GM12878 (cell line): Measurements from ENCODE around the gene ELK4. TPM values are rescaled to one million over a fixed set of nuclear protein-coding genes. Genes with fewer than 3 reads are reported as not detected.

Source experiments
- ATAC-seq: fragments of 200-7000 bp; cut with Tn5 transposase; 3 replicates; pipeline ENCODE4 v1.9.1; 2020; ENCODE audit warnings: mild to moderate bottlenecking, moderate library complexity
- BruUV-seq: library from RNA; stranded (reverse); fragments of 400-500 nt; replicated peaks from 2 replicates; lab custom pipeline; 2021; lab: Mats Ljungman, UMichigan
- CTCF ChIA-PET: fragments of 300-600 bp; sonication (Branson Sonifier 250); formaldehyde crosslinking; extraction: SDS; loops from one replicate; lab custom pipeline; 2021; ENCODE audit warnings: inconsistent platforms; lab: Yijun Ruan, JAX
- POLR2A ChIA-PET: fragments of 350-600 bp; formaldehyde crosslinking; extraction: SDS; loops from one replicate; lab custom pipeline; 2021; ENCODE audit warnings: inconsistent platforms; lab: Charles Lee
- RAD21 ChIA-PET: fragments of 300-600 bp; sonication (Branson Sonifier 250); formaldehyde crosslinking; loops from one replicate; lab custom pipeline; 2023; ENCODE audit warnings: antibody characterized with exemption; ENCODE audit not compliant: unreplicated experiment; lab: Charles Lee
- SMC1A ChIA-PET: fragments of 300-600 bp; sonication (Branson Sonifier 250); formaldehyde crosslinking; loops from one replicate; lab custom pipeline; 2023; ENCODE audit not compliant: unreplicated experiment, uncharacterized antibody; lab: Charles Lee
- DNase-seq: peaks from one replicate; pipeline ENCODE4 v3.0.0-alpha.2; 2011; ENCODE audit warnings: low read depth, low spot score
- FAIRE-seq: peaks from 3 replicates; lab custom pipeline; 2011; peaks lifted over from hg19 to GRCh38; lab: Jason Lieb, UNC
- H2AFZ ChIP-seq: 2 replicates; pipeline ENCODE4 v1.6.0; 2011; ENCODE audit warnings: low read depth, low read length, control low read depth; ENCODE audit not compliant: control insufficient read depth
- H3K27ac ChIP-seq: 2 replicates; pipeline ENCODE4 v1.5.1; 2011; ENCODE audit warnings: control low read depth; ENCODE audit not compliant: control insufficient read depth, insufficient read depth
- H3K27me3 ChIP-seq, 2 experiments: replicated peaks in 1 of 2; 2 replicates each; pipeline versions ENCODE4 v1.6.0 to v1.6.1; 2011; ENCODE audit warnings: low read length in 1 of 2; ENCODE audit not compliant: control insufficient read depth in 2 of 2, insufficient read depth in 2 of 2
- H3K36me3 ChIP-seq, 2 experiments: 2 replicates each; pipeline ENCODE4 v1.5.1; 2011; ENCODE audit warnings: low read length in 1 of 2; ENCODE audit not compliant: control insufficient read depth in 2 of 2, insufficient read depth in 2 of 2
- H3K4me1 ChIP-seq: 2 replicates; pipeline ENCODE4 v1.6.1; 2011; ENCODE audit warnings: mild to moderate bottlenecking, low read length, moderate library complexity, mixed read lengths; ENCODE audit not compliant: control insufficient read depth, insufficient read depth
- H3K4me2 ChIP-seq: 2 replicates; pipeline ENCODE4 v1.6.0; 2011; ENCODE audit warnings: control low read depth; ENCODE audit not compliant: control insufficient read depth, insufficient read depth
- H3K4me3 ChIP-seq: fragments of 200-600 bp; sonication (generic); 2 replicates; pipeline ENCODE4 v1.5.1; 2016
- H3K79me2 ChIP-seq: 2 replicates; pipeline ENCODE4 v1.6.0; 2011; ENCODE audit warnings: low read length; ENCODE audit not compliant: control insufficient read depth, insufficient read depth
- H3K9ac ChIP-seq: 2 replicates; pipeline ENCODE4 v1.8.0; 2011; ENCODE audit warnings: low read length, control low read depth, mixed read lengths; ENCODE audit not compliant: control insufficient read depth, insufficient read depth
- H3K9me3 ChIP-seq: replicated peaks from 3 replicates; pipeline ENCODE4 v1.5.1; 2011; ENCODE audit warnings: mild to moderate bottlenecking, low read length; ENCODE audit not compliant: control insufficient read depth, insufficient read depth
- H4K20me1 ChIP-seq: 2 replicates; pipeline ENCODE4 v1.6.0; 2011; ENCODE audit not compliant: control insufficient read depth, insufficient read depth
- CBX5 ChIP-seq: sonication (generic); IDR thresholded peaks from 2 replicates; pipeline ENCODE4 v1.6.1; 2016; ENCODE audit warnings: low read depth, moderate library complexity, mild to moderate bottlenecking, inconsistent platforms
- CHD1 ChIP-seq: IDR thresholded peaks from 2 replicates; pipeline ENCODE4 v1.6.1; 2012; ENCODE audit warnings: low read depth, low read length, improper control_type of control experiment
- ELK1 ChIP-seq: IDR thresholded peaks from 2 replicates; pipeline ENCODE4 v1.6.1; 2012; ENCODE audit warnings: low read depth, low read length, improper control_type of control experiment
- FOXM1 ChIP-seq: IDR thresholded peaks from 2 replicates; pipeline ENCODE4 v1.6.1; 2012; ENCODE audit warnings: low read depth, mild to moderate bottlenecking, inconsistent platforms, low read length, moderate library complexity
- HDAC2 ChIP-seq: fragments of 200-600 bp; sonication (generic); IDR thresholded peaks from 2 replicates; pipeline ENCODE4 v1.6.1; 2017
- NFXL1 ChIP-seq: fragments of 450-650 bp; IDR thresholded peaks from 2 replicates; pipeline ENCODE4 v1.6.1; 2017; ENCODE audit warnings: antibody characterized with exemption, mild to moderate bottlenecking, borderline replicate concordance
- NR2C1 ChIP-seq: fragments of 450-650 bp; IDR thresholded peaks from 2 replicates; pipeline ENCODE4 v1.6.1; 2017; ENCODE audit warnings: antibody characterized with exemption, mild to moderate bottlenecking, moderate library complexity
- SMC3 ChIP-seq: IDR thresholded peaks from 2 replicates; pipeline ENCODE4 v1.6.1; 2011; ENCODE audit warnings: low read length, improper control_type of control experiment, borderline replicate concordance
- SPI1 ChIP-seq: IDR thresholded peaks from 2 replicates; pipeline ENCODE4 v1.6.1; 2011; ENCODE audit warnings: low read depth, mild to moderate bottlenecking, low read length, moderate library complexity, borderline replicate concordance; ENCODE audit not compliant: insufficient read depth
- STAT3 ChIP-seq: IDR thresholded peaks from 2 replicates; pipeline ENCODE4 v1.6.1; 2011; ENCODE audit warnings: low read depth, low read length, improper control_type of control experiment
- WGBS: methylation state at CpG from one replicate; pipeline ENCODE4 v1.1.6; 2016; ENCODE audit warnings: low lambda C conversion rate; ENCODE audit not compliant: insufficient replicate concordance, insufficient coverage; ENCODE audit errors: missing lambda C conversion rate; 5-methylcytosine and 5-hydroxymethylcytosine counted together
- in situ Hi-C: fragments of 300-500 bp; cut with MboI; formaldehyde crosslinking; loops from 9 replicates; pipeline ENCODE4 v1.14.3; 2018; ENCODE audit warnings: mixed read lengths
- intact Hi-C: fragments of 100-400 bp; cut with micrococcal nuclease; formaldehyde crosslinking; loops from one replicate; pipeline ENCODE4 v1.14.2; 2022; ENCODE audit not compliant: unreplicated experiment
- polyA plus RNA-seq, 11 experiments: library from polyadenylated mRNA; depleted of rRNA in 4 of 11; unstranded in 6 of 11; stranded (reverse) in 5 of 11; fragments of >200 nt; fragmentation: Nextera tagmentation in 4 of 11; fragmentation: Illumina TruSeq in 1 of 11; extraction: Ambion mirVana in 4 of 11; extraction: Trizol in 1 of 11; gene quantifications; 1 replicate in 1 of 11; 2 replicates in 10 of 11; pipeline versions ENCODE4 v1.2.1 to v1.2.3, GENCODE V29; 2011 to 2016; ENCODE audit warnings: inconsistent platforms in 2 of 11, missing spikeins in 2 of 11, low read depth in 1 of 11
- total RNA-seq, 4 experiments: library from RNA; depleted of rRNA in 3 of 4; stranded (reverse); fragments of >200 nt in 3 of 4; fragmentation: Illumina TruSeq in 1 of 4; extraction: Trizol in 1 of 4; gene quantifications; 2 replicates each; pipeline versions ENCODE4 v1.2.1 to v1.2.3, GENCODE V29; 2013 to 2021
- TF ChIP-seq, protein P1 (sequence below): IDR thresholded peaks from 2 replicates; pipeline ENCODE4 v1.6.1; 2011; ENCODE audit warnings: mild to moderate bottlenecking, low read depth, low read length, moderate library complexity; ENCODE audit not compliant: insufficient replicate concordance
- TF ChIP-seq, protein P2 (sequence below): IDR thresholded peaks from 2 replicates; pipeline ENCODE4 v1.6.1; 2012; ENCODE audit warnings: low read length, inconsistent platforms

The ELK4 gene
- total and polyA plus RNA-seq, 10 of the 15 experiments (the other 5 are each of a cell fraction or from before 2014, with no cell fraction given) = 5.2 to 71.5 (median 18.5) TPM

DNA sequence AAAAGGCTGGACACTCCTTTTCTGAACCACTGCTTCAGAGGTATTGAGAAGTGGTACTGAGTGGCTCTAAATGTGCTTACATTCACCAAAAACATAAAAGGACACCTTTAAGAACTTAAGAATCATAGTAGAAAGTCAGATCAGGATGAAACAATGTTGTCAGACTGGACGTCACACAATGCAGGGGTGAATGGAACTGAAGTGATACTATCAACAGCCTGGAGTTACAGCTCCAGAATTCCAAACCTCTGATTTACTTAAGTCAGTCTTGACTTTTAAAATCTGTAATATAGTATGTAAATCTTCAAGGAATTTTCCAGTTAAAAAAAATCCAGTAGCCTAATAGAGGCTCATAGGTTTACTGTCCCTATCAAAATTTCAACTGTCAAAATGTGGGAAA lies 19.3 kb downstream of the ELK4 start:
- BruUV-seq = no TSS peak
- peaks cover 2 to 25% of the 10 kb centered on the region in 2 experiments for H3K36me3 ChIP-seq
- H3K9ac ChIP-seq = no peak overlapping the region
- peaks cover 8% of the 10 kb centered on the region; the same call in 1 of the 2 replicates for H3K4me1 ChIP-seq
- WGBS = 95% methylated on average over 1 of the region's 1 CpG
- SMC1A ChIA-PET = interaction anchor here (0.8 to 3.6 kb wide), 7 partner anchors 9 to 24 kb away, joined by 3 to 12 read pairs (median 4); no protein-coding TSS in a partner anchor
- POLR2A ChIA-PET = interaction anchor here (0.6 to 1.1 kb wide), 5 partner anchors 9 to 20 kb away, joined by 3 to 4 read pairs (median 3); no protein-coding TSS in a partner anchor
- ATAC-seq = no peak
- FAIRE-seq = no peak
- no peak overlapping the region for H2AFZ ChIP-seq
- no peaks in the 10 kb centered on the region for H3K27me3 ChIP-seq
- no peak overlapping the region for H3K4me2 ChIP-seq
- in situ Hi-C loops = no loop called here
- intact Hi-C loops = no loop called here
- RAD21 ChIA-PET = interaction anchor here (0.8 to 1.9 kb wide), 2 partner anchors 17 to 18 kb away, joined by 4 to 6 read pairs; no protein-coding TSS in a partner anchor
- TF ChIP-seq FOXM1 (no peak), STAT3 (no peak), NFXL1 (no peak), ELK1 (no peak), CBX5 (no peak), SPI1 (no peak), HDAC2 (no peak), SMC3 (no peak), CHD1 (no peak), NR2C1 (no peak)
- TF ChIP-seq, protein P1, sequence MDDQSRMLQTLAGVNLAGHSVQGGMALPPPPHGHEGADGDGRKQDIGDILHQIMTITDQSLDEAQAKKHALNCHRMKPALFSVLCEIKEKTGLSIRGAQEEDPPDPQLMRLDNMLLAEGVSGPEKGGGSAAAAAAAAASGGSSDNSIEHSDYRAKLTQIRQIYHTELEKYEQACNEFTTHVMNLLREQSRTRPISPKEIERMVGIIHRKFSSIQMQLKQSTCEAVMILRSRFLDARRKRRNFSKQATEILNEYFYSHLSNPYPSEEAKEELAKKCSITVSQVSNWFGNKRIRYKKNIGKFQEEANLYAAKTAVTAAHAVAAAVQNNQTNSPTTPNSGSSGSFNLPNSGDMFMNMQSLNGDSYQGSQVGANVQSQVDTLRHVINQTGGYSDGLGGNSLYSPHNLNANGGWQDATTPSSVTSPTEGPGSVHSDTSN = no peak
- TF ChIP-seq, protein P2, sequence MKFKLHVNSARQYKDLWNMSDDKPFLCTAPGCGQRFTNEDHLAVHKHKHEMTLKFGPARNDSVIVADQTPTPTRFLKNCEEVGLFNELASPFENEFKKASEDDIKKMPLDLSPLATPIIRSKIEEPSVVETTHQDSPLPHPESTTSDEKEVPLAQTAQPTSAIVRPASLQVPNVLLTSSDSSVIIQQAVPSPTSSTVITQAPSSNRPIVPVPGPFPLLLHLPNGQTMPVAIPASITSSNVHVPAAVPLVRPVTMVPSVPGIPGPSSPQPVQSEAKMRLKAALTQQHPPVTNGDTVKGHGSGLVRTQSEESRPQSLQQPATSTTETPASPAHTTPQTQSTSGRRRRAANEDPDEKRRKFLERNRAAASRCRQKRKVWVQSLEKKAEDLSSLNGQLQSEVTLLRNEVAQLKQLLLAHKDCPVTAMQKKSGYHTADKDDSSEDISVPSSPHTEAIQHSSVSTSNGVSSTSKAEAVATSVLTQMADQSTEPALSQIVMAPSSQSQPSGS = no peak
- DNase-seq = no peak
- H3K27ac ChIP-seq = no peak overlapping the region
- H4K20me1 ChIP-seq = no peaks in the 10 kb centered on the region
- H3K79me2 ChIP-seq = peaks cover 7% of the 10 kb centered on the region
- no peak overlapping the region for H3K4me3 ChIP-seq
- CTCF ChIA-PET = interaction anchor here (1.1 to 5.6 kb wide), 5 partner anchors 12 to 45 kb away, joined by 3 to 19 read pairs (median 4); partner anchors contain the start of gene ELK4
- no peaks in the 10 kb centered on the region for H3K9me3 ChIP-seq
